NCI-H1092 treated with DMSO at 0.1 percent for 48 hours (cell line): Measurements from ENCODE around the gene C19orf81.
A peak's percentile ranks its signal among the peaks of the same experiment; 100 is the strongest.

Experiments used
- DNase-seq: peaks from one replicate; lab custom pipeline; 2025; lab: John Stamatoyannopoulos, UW

C19orf81 gene

GRCh38 chr19:50679177-50680125, 30.2 kb downstream of the C19orf81 start:
- DNase-seq, result peak; percentile 45

GRCh38 chr19:50686310-50687032, 37.2 kb downstream of the C19orf81 start:
- DNase-seq, result no peak

GRCh38 chr19:50688766-50689165, 39.5 kb downstream of the C19orf81 start:
- no peak for DNase-seq

GRCh38 chr19:50690439-50690838, 41.2 kb downstream of the C19orf81 start:
- DNase-seq, result no peak

- no peak for DNase-seq
These were observed 44.1 kb downstream of the C19orf81 start for GRCh38 chr19:50693064-50693975.

- no peak for DNase-seq
These were observed 45.5 kb downstream of the C19orf81 start for GRCh38 chr19:50694815-50695145.

GRCh38 chr19:50695251-50696093, 46.2 kb downstream of the C19orf81 start:
- peak; percentile 17 for DNase-seq

GRCh38 chr19:50696094-50696483, 46.8 kb downstream of the C19orf81 start:
- no peak for DNase-seq

- DNase-seq, result no peak
These were observed 48.3 kb downstream of the C19orf81 start for GRCh38 chr19:50697414-50698124.

GRCh38 chr19:50701367-50701985, 52.2 kb downstream of the C19orf81 start:
- DNase-seq, result no peak

GRCh38 chr19:50702158-50702870, 53.1 kb downstream of the C19orf81 start:
- no peak for DNase-seq

- no peak for DNase-seq
These were observed 53.9 kb downstream of the C19orf81 start for GRCh38 chr19:50702871-50703829.

- DNase-seq, result peak; percentile 23
These were observed 54.9 kb downstream of the C19orf81 start for GRCh38 chr19:50703915-50704796.

GRCh38 chr19:50705422-50706019, 56.3 kb downstream of the C19orf81 start:
- peak; percentile 10 for DNase-seq

- no peak for DNase-seq
These were observed 57.1 kb downstream of the C19orf81 start for GRCh38 chr19:50706387-50706786.

- no peak for DNase-seq
These were observed 59.1 kb downstream of the C19orf81 start for GRCh38 chr19:50708179-50708879.
